ENCODE measurements around the gene ATP8A2. TPM values are rescaled to one million over a fixed set of nuclear protein-coding genes. Genes with fewer than 3 reads are reported as not detected.

The ATP8A2 gene
- total RNA-seq, 1 donor from 2014 or later, result 2.1 TPM

- Histone ChIP-seq H3K9ac (ENCODE audit: low read depth in 1 of 3, low read length in 3 of 3) (no peak overlapping the region), H3K9me3 (ENCODE audit: control insufficient read depth in 3 of 3, low read length in 3 of 3) (no peaks in the 10 kb centered on the region), H3K36me3 (ENCODE audit: control insufficient read depth in 3 of 3, insufficient read depth in 3 of 3, low read length in 3 of 3) (no peaks in the 10 kb centered on the region), H3K4me3 (ENCODE audit: low read length in 3 of 3) (no peak overlapping the region), H3K27ac (ENCODE audit: low read depth, low read length) (no peak overlapping the region), H3K4me1 (ENCODE audit: control insufficient read depth in 3 of 3, insufficient read depth in 3 of 3, low read length in 3 of 3) (no peaks in the 10 kb centered on the region), H3K27me3 (ENCODE audit: control insufficient read depth in 3 of 3, insufficient read depth in 3 of 3, low read length in 3 of 3) (peaks cover 3 to 7% (median 3%) of the 10 kb centered on the region in 3 donors)
Observed at GRCh38 chr13:25380082-25380481, 8.3 kb downstream of the ATP8A2 start.

- Histone ChIP-seq H3K9me3 (ENCODE audit: control insufficient read depth in 3 of 3, low read length in 3 of 3) (no peaks in the 10 kb centered on the region), H3K4me3 (ENCODE audit: low read length in 3 of 3) (no peak overlapping the region), H3K36me3 (ENCODE audit: control insufficient read depth in 3 of 3, insufficient read depth in 3 of 3, low read length in 3 of 3) (no peaks in the 10 kb centered on the region), H3K4me1 (ENCODE audit: control insufficient read depth in 3 of 3, insufficient read depth in 3 of 3, low read length in 3 of 3) (no peaks in the 10 kb centered on the region), H3K27ac (ENCODE audit: low read depth, low read length) (no peak overlapping the region), H3K27me3 (ENCODE audit: control insufficient read depth in 3 of 3, insufficient read depth in 3 of 3, low read length in 3 of 3) (peaks cover 0 to 6% (median 0%) of the 10 kb centered on the region in 3 donors), H3K9ac (ENCODE audit: low read depth in 1 of 3, low read length in 3 of 3) (no peak overlapping the region)
Observed at GRCh38 chr13:25380741-25381324, 9.1 kb downstream of the ATP8A2 start.

- Histone ChIP-seq H3K4me1 (ENCODE audit: control insufficient read depth in 3 of 3, insufficient read depth in 3 of 3, low read length in 3 of 3) (no peaks in the 10 kb centered on the region), H3K4me3 (ENCODE audit: low read length in 3 of 3) (no peak overlapping the region), H3K36me3 (ENCODE audit: control insufficient read depth in 3 of 3, insufficient read depth in 3 of 3, low read length in 3 of 3) (no peaks in the 10 kb centered on the region), H3K9me3 (ENCODE audit: control insufficient read depth in 3 of 3, low read length in 3 of 3) (no peaks in the 10 kb centered on the region), H3K27me3 (ENCODE audit: control insufficient read depth in 3 of 3, insufficient read depth in 3 of 3, low read length in 3 of 3) (peaks cover 0 to 9% (median 0%) of the 10 kb centered on the region in 3 donors), H3K9ac (ENCODE audit: low read depth in 1 of 3, low read length in 3 of 3) (no peak overlapping the region), H3K27ac (ENCODE audit: low read depth, low read length) (no peak overlapping the region)
Observed at GRCh38 chr13:25384758-25385410, 13.1 kb downstream of the ATP8A2 start.

GRCh38 chr13:25391932-25392331 lies 20.2 kb downstream of the ATP8A2 start:
- no peaks in the 10 kb centered on the region for H3K9me3 ChIP-seq (ENCODE audit: control insufficient read depth in 3 of 3, low read length in 3 of 3)
- H3K36me3 ChIP-seq (ENCODE audit: control insufficient read depth in 3 of 3, insufficient read depth in 3 of 3, low read length in 3 of 3), result no peaks in the 10 kb centered on the region
- no peak overlapping the region for H3K4me3 ChIP-seq (ENCODE audit: low read length in 3 of 3)
- no peak overlapping the region for H3K27ac ChIP-seq (ENCODE audit: low read depth, low read length)
- peaks cover 0 to 3% (median 0%) of the 10 kb centered on the region in 3 donors for H3K27me3 ChIP-seq (ENCODE audit: control insufficient read depth in 3 of 3, insufficient read depth in 3 of 3, low read length in 3 of 3)
- H3K4me1 ChIP-seq (ENCODE audit: control insufficient read depth in 3 of 3, insufficient read depth in 3 of 3, low read length in 3 of 3), result no peaks in the 10 kb centered on the region
- no peak overlapping the region for H3K9ac ChIP-seq (ENCODE audit: low read depth in 1 of 3, low read length in 3 of 3)

GRCh38 chr13:25394402-25395060 lies 22.8 kb downstream of the ATP8A2 start:
- Histone ChIP-seq H3K9ac (ENCODE audit: low read depth in 1 of 3, low read length in 3 of 3) (no peak overlapping the region), H3K4me1 (ENCODE audit: control insufficient read depth in 3 of 3, insufficient read depth in 3 of 3, low read length in 3 of 3) (no peaks in the 10 kb centered on the region), H3K27me3 (ENCODE audit: control insufficient read depth in 3 of 3, insufficient read depth in 3 of 3, low read length in 3 of 3) (no peaks in the 10 kb centered on the region), H3K36me3 (ENCODE audit: control insufficient read depth in 3 of 3, insufficient read depth in 3 of 3, low read length in 3 of 3) (no peaks in the 10 kb centered on the region), H3K4me3 (ENCODE audit: low read length in 3 of 3) (no peak overlapping the region), H3K27ac (ENCODE audit: low read depth, low read length) (no peak overlapping the region), H3K9me3 (ENCODE audit: control insufficient read depth in 3 of 3, low read length in 3 of 3) (no peaks in the 10 kb centered on the region)

GRCh38 chr13:25397763-25398162 lies 26.0 kb downstream of the ATP8A2 start:
- no peak overlapping the region for H3K9ac ChIP-seq (ENCODE audit: low read depth in 1 of 3, low read length in 3 of 3)
- no peaks in the 10 kb centered on the region for H3K4me1 ChIP-seq (ENCODE audit: control insufficient read depth in 3 of 3, insufficient read depth in 3 of 3, low read length in 3 of 3)
- no peaks in the 10 kb centered on the region for H3K9me3 ChIP-seq (ENCODE audit: control insufficient read depth in 3 of 3, low read length in 3 of 3)
- no peak overlapping the region for H3K4me3 ChIP-seq (ENCODE audit: low read length in 3 of 3)
- H3K27me3 ChIP-seq (ENCODE audit: control insufficient read depth in 3 of 3, insufficient read depth in 3 of 3, low read length in 3 of 3), result no peaks in the 10 kb centered on the region
- H3K27ac ChIP-seq (ENCODE audit: low read depth, low read length), result no peak overlapping the region
- no peaks in the 10 kb centered on the region for H3K36me3 ChIP-seq (ENCODE audit: control insufficient read depth in 3 of 3, insufficient read depth in 3 of 3, low read length in 3 of 3)

- Histone ChIP-seq H3K27ac (ENCODE audit: low read depth, low read length) (no peak overlapping the region), H3K4me3 (ENCODE audit: low read length in 3 of 3) (no peak overlapping the region), H3K4me1 (ENCODE audit: control insufficient read depth in 3 of 3, insufficient read depth in 3 of 3, low read length in 3 of 3) (no peaks in the 10 kb centered on the region), H3K27me3 (ENCODE audit: control insufficient read depth in 3 of 3, insufficient read depth in 3 of 3, low read length in 3 of 3) (peaks cover 0 to 3% (median 0%) of the 10 kb centered on the region in 3 donors), H3K9ac (ENCODE audit: low read depth in 1 of 3, low read length in 3 of 3) (no peak overlapping the region), H3K36me3 (ENCODE audit: control insufficient read depth in 3 of 3, insufficient read depth in 3 of 3, low read length in 3 of 3) (no peaks in the 10 kb centered on the region), H3K9me3 (ENCODE audit: control insufficient read depth in 3 of 3, low read length in 3 of 3) (no peaks in the 10 kb centered on the region)
Observed at GRCh38 chr13:25400925-25401324, 29.2 kb downstream of the ATP8A2 start.

GRCh38 chr13:25401958-25402357 lies 30.2 kb downstream of the ATP8A2 start:
- Histone ChIP-seq H3K27me3 (ENCODE audit: control insufficient read depth in 3 of 3, insufficient read depth in 3 of 3, low read length in 3 of 3) (peaks cover 0 to 3% (median 0%) of the 10 kb centered on the region in 3 donors), H3K9me3 (ENCODE audit: control insufficient read depth in 3 of 3, low read length in 3 of 3) (no peaks in the 10 kb centered on the region), H3K4me1 (ENCODE audit: control insufficient read depth in 3 of 3, insufficient read depth in 3 of 3, low read length in 3 of 3) (no peaks in the 10 kb centered on the region), H3K9ac (ENCODE audit: low read depth in 1 of 3, low read length in 3 of 3) (no peak overlapping the region), H3K4me3 (ENCODE audit: low read length in 3 of 3) (no peak overlapping the region), H3K36me3 (ENCODE audit: control insufficient read depth in 3 of 3, insufficient read depth in 3 of 3, low read length in 3 of 3) (no peaks in the 10 kb centered on the region), H3K27ac (ENCODE audit: low read depth, low read length) (no peak overlapping the region)

GRCh38 chr13:25406377-25406776 lies 34.6 kb downstream of the ATP8A2 start:
- Histone ChIP-seq H3K4me3 (ENCODE audit: low read length in 3 of 3) (no peak overlapping the region), H3K27me3 (ENCODE audit: control insufficient read depth in 3 of 3, insufficient read depth in 3 of 3, low read length in 3 of 3) (peaks cover 0 to 3% (median 0%) of the 10 kb centered on the region in 3 donors), H3K9me3 (ENCODE audit: control insufficient read depth in 3 of 3, low read length in 3 of 3) (peaks cover 0 to 3% (median 0%) of the 10 kb centered on the region in 3 donors), H3K4me1 (ENCODE audit: control insufficient read depth in 3 of 3, insufficient read depth in 3 of 3, low read length in 3 of 3) (no peaks in the 10 kb centered on the region), H3K36me3 (ENCODE audit: control insufficient read depth in 3 of 3, insufficient read depth in 3 of 3, low read length in 3 of 3) (no peaks in the 10 kb centered on the region), H3K27ac (ENCODE audit: low read depth, low read length) (no peak overlapping the region), H3K9ac (ENCODE audit: low read depth in 1 of 3, low read length in 3 of 3) (no peak overlapping the region)

GRCh38 chr13:25409938-25410337 lies 38.2 kb downstream of the ATP8A2 start:
- peaks cover 0 to 3% (median 0%) of the 10 kb centered on the region in 3 donors for H3K9me3 ChIP-seq (ENCODE audit: control insufficient read depth in 3 of 3, low read length in 3 of 3)
- no peak overlapping the region for H3K4me3 ChIP-seq (ENCODE audit: low read length in 3 of 3)
- H3K27me3 ChIP-seq (ENCODE audit: control insufficient read depth in 3 of 3, insufficient read depth in 3 of 3, low read length in 3 of 3), result no peaks in the 10 kb centered on the region
- H3K36me3 ChIP-seq (ENCODE audit: control insufficient read depth in 3 of 3, insufficient read depth in 3 of 3, low read length in 3 of 3), result no peaks in the 10 kb centered on the region
- no peak overlapping the region for H3K9ac ChIP-seq (ENCODE audit: low read depth in 1 of 3, low read length in 3 of 3)
- H3K27ac ChIP-seq (ENCODE audit: low read depth, low read length), result no peak overlapping the region
- no peaks in the 10 kb centered on the region for H3K4me1 ChIP-seq (ENCODE audit: control insufficient read depth in 3 of 3, insufficient read depth in 3 of 3, low read length in 3 of 3)
